GM19397 (cell line): ENCODE data around the gene UTS2B.
"Not testable (repeated sequence)": the region's sequence is repeated elsewhere in the genome, so short reads cannot be mapped to it uniquely, and the experiment has no call there.

Experiments
- ATAC-seq: cut with Tn5 transposase; IDR thresholded peaks from one replicate; pipeline ENCODE4 v1.9.1; 2021; ENCODE audit warnings: mild to moderate bottlenecking, moderate library complexity; ENCODE audit not compliant: unreplicated experiment

Gene UTS2B

DNA sequence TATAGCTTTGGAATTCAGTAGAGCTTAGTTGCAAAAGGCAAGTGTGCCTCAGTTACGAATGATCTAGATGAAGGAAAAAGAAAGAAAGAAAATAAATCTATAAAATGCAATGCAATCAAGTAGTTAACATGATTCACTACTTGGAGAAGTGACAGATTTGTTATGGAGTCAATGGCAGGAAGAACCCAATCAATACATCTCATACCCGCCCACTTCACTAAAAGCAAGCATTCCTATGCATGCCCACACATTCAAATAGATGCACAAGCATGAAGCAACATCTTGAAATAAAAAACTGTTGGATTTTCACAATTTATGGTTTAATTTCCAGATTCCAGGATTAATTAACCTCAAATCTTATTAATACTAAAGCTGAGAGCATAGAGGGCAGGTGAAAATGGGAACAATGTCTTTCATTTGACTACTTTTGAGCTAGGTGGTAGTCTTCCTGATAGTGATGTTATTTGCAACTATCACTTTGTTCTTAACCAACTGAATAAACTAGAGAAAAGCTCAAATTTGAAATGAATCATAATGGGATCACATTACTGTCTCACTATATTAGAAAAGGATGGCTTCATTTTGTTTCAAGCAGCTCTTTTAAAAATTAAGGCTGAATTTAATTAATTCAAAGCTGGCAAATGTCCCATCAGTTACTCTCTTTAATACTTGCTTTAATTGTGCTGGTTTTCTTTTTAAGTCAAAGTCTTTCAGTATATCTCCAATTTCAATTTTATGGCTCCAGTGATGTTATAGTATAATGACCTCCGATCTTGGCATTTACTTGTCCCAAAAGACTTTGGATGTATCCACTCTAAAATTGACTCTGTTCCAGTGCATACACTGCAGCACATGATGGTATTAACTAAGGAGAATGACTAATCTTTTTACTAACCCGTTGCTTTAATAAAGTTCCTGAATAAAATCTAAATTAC, 47.8 kb downstream of the UTS2B start:
- no peak for ATAC-seq

DNA sequence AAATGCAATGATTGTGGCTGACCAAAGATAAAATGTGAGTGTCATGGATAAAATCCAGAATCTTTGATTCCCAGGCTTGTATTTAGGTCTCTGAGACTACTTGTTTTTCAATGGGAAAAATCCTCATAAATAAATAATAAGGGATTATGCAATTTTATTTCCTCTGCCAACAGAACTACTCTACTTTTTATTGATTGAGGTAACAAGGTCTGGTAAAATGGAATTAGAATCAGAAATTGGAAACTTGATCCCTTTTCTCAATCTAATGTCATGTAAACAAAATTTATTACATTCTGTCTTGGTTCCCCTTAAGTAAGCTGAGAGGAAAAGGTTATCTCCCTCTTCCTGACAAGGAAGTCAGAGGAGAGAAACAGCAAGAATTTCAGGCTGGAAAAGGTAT, 49.4 kb downstream of the UTS2B start:
- ATAC-seq = no peak

DNA sequence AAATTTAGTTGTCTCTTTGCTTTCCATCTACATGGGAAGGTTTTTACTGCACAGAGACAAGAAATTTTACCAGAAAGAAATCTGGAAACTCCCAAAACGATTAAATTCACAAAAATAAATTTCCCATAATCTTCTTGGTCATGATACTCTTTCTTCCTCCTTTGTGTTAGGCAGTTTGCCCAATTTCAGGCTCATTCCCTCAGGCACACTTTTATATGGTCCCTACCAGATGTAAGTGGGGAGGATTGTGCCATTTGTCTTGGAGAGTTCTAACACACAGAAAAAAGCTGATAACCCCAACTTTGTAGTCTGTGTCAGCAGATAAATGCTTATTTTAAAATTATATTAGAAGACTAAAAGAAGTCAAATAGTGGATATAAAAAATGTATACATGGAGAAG, 50.2 kb downstream of the UTS2B start:
- no peak for ATAC-seq

DNA sequence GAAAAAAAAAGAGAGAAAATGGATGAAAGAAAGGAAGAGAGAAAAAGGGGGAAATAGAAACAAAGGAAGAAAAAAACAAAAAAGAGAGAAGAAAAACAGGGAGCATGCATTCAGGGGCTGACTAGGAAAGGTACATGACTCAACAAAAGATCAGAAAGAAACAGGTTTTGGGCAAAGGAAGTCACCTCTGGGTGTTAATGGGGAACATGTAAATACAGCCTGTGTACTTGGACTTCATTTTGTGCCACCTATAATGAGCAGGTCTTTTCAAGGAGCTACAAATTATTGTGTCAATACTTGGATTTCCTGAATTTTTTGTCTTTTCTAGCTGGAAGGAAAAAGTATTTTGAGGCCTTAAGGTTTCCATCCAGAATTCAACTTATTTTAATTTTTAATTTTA, 54.6 kb downstream of the UTS2B start:
- ATAC-seq = no peak

DNA sequence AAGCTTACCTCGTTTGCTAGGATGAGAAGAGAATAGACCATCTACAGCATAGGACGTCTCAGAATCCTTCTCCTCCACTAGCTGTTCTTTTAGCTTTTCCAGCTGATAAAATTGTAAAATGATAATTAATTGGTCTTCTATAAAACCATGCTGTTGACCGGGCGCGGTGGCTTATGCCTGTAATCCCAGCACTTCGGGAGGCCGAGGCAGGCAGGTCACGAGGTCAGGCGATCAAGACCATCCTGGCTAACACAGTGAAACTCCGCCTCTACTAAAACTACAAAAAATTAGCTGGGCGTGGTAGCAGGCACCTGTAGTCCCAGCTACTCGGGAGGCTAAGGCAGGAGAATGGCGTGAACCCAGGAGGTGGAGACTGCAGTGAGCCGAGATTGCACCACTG, 55.1 kb downstream of the UTS2B start:
- ATAC-seq = not testable (repeated sequence)

DNA sequence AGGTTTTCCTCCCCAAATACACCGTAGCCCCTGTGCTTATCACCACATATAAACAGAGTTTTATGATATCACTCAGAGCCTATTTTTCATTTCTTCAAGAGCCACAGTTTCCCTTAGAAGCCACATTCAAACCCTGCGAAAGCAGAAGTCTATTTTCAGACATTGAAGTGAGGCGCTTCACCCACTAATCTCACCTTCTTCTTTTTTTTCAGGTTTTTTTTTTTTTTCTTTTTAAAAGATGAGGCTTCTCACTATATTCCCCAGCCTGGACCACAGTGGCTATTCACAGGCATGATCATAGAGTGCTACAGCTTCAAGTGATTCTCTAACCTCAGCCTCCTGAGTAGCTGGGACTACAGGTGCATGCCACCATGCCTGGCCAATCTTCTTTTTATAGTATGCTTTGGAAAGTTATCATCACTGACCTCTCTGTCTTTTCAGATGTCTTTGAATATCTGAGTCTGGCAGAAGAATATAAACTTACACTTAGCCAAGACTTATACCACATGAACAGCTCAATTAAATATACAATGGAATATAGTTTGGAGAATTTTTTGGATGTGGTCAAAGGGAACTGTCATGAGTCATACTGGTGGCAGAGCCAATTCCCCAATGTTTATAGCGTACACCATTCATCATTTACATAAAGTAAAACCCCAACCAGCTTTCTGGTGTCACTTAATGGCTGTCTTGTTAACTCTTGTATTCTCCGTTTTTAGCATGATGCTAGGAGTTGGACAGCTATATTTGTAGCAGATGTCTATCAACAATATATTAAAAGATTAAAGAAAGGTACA, 60.8 kb downstream of the UTS2B start:
- ATAC-seq = peak; percentile 73

DNA sequence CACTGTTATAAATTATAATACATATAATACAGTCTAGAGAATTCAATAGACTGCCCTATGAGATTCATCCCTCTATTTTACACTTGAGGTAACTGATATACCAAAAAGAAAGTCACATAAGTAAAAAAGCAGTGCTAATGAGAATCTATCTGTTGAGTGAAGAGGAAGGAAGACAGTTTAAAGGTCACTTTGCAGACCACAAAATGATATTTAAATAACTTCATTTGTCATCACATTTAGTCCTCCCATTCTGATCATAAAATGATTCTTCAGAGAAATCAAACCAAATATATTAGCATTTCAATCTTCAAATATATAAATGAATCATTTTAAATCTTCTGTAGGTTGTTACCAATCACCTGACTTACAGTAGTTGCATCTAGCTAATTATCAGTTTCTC, 61.6 kb downstream of the UTS2B start:
- ATAC-seq = no peak

DNA sequence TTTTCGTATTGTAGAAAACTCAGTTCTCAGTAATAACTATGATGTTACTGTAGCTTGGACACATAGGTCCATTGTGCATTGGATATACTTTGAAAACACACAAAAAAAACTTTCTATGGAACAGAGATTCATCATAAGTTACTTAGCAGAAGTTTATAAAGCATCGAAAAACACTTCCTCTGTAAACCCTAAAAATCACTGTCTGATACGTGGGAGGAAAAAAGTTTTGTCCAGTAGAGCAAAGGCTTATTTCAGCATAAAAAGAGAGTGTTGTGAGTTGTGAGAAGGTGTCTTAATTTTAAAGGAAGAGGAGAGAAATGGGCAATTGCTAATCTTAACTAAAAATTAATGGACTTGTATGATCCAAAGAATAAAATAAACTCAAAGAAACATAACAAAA, 66.5 kb downstream of the UTS2B start:
- no peak for ATAC-seq

DNA sequence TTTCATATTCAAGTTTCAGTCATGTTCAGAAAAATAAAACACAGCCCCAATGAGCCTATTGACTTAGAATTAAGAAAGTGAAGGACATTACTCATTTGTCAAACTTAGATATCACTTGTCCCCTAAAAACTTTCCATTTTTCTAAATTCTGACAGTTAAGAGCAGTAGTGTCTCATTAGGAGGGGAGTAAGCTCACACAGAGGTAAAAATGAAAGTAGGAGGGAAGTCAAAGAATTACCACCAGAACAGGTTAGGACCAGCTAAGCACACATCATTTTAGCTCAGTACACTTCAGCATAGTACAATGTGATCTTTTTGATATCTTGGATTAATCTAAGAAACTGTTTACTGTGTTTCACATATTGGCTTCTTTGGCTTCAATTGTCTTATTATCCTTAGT, 67.0 kb downstream of the UTS2B start:
- peak; percentile 80 for ATAC-seq

DNA sequence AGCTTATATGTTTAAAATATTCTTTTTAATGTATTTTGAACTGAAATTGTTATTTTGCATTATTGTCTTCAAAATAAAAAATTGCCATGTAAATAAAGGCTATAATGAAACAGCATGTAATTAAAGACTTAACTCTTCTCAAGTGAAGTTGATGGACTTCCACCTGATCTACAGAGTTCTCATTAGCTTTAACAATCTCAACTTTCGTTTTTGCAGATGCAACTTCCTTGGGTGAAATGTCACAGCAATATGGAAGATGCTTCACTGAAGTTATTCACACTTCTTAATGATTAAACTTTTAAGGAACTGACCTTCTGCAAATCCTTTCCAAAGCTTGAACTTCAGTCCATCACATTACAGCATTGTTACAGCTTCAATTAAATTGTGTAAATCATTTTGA, 67.7 kb downstream of the UTS2B start:
- peak; percentile 56 for ATAC-seq

DNA sequence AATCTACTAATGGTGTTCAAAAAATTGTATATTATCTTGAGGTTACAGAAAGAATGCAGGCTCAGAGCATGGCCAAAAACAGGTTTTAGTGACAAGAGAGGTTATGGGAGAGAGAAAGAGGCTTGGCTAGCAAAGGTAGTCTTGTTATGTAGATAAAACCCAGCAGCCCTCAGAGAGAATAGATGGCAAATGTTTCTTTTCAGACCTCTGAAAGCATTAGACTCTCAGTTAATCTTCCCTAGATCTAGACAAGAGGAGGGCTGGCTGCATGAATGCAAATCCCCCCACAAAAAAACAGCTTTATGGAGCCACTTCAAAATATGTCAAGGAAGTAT, 69.1 kb downstream of the UTS2B start:
- ATAC-seq = no peak

DNA sequence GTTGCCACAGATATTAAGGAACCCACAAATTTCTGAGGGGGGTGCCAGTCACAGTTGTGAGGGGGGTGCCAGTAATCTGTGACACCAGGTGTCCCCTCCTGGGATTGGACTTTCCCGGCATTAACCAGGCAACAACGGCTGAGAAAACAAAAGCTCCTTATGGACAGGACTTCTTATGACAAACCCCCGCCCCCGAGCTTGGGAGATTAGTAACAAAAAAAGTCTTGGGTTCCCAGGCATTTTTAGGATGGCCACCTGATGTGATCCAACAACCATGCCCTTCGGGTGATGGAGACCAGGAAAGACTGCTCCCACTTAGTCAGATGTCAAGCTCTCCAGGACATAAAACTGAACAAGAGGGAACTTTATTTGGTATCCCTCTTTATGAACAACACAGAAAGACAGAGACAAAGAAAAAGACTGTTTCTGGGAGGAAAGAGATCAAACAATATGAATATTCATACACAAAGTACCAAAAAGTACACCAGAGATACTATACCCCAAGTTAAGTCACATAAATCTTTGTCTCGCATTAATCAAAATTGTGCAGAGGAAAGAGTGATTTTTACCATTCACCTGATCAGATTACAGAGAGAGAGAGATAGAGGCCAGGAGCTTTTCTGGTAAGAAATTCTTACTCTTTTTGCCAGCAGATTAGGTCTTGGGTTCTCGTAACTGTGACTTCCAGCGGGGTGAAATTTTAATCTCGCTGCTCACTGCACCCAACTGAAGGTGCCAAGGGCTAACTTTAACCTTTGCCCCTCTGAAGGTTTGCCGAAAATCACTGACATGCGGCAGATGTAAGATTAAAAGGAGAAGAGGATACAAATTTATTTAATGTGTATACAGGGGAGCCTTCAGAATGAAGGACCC, 69.7 kb downstream of the UTS2B start:
- ATAC-seq = no peak

DNA sequence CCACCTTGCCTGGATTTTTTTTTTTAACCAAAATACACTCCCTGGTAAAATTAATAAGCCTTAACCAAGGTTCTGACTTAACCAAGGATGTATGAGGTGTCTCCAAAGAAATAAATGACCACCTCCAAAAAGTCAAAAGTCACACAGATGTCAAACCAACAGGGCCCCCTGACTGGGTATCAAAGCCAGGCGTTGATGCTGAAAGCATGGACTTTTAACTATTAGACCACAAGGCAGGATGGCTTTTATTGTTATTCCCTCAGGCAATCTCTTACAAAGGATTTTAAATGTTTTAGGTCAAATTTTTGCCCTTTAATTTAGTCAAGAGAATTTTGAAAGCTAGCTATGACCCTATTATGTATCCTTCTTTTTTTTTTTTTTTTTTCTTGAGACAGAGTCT, 70.8 kb downstream of the UTS2B start:
- ATAC-seq = no peak

DNA sequence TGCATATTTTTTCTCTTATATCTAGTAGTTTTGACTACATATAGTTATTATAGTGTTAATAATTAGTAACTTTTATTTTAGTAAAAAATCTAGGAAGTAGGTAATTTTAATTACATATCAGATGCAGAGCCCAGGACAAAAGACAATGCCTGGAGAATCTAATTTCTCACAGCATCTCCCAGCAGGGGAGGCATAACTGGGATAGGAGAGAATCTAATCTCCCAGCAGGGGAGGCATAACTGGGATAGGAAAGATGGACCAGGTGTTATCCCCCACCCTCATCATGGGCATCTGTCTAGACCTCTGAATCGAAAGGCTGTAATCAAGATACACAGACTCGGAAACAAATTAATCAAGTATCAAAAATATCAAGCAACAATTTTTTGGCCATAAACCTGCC, 73.0 kb downstream of the UTS2B start:
- ATAC-seq = no peak

DNA sequence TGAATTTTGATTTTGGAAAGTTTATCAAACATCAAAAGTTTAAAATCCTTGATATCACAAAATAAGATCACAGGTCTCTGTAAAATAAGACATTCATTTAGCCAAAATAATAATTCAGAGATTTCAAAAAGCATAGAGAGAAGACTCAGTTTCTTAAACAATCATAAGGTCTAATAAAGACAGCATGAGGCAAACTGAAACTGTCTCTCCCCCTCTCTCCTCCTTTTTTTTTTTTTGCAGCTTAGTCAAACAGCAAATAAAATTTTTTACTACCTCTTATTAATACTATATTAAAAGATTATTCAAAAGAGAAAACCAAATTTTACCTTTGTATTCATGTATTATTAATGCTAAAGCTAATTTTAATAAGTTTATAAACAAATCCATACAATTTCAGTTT, 73.9 kb downstream of the UTS2B start:
- no peak for ATAC-seq

DNA sequence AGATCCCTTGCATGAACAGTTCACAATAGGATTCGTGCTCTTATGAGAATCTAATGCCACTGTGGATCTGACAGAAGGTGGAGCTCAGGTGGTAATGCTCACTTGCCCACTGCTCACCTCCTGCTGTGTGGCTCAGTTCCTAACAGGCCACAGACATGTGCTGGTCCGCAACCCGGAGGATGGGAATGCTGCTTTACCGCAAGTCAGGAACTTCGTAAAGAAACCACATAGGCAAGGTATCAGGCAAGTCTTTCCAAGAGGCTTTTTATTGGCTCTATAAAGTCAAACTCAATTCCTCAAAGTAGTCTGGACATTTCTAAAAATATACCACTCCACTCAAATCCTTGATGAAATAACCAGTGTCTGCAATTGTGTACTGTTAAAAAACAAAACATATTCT, 75.2 kb downstream of the UTS2B start:
- ATAC-seq = no peak

DNA sequence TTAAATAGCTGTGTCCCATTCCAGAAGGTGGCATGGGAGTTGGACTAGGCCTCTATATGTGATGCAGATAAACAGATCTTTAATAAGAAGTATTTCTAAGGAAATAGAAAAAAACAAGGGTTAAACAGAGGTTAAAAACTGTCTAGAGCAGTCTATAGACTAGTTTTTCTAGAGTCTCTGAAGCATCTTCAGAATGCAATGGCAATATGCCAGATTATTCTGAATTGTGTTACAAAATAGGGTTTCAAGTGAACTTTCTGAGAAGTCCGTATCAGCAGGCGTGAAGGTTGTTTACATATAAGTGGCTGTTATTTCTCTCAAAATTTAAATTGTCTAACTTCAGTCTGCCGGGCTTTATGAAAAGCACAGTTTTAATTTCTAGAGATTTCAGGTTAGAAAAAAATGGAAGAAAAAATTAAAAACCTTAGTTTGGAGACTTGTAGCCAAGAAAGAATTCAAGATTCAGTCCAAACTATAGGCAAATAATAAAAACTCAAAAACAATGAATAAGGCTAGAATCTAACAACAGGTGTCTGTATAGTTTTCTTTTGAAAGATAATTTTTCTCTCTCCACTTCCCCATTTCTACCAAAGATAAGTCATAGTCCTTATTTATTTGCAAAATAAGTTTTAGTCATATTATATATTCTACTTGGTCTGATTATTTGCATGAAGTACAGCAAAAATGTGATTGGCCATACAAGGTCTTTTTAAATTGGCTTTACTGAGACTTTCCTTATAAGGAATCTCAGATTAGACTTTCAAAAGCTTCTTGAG, 76.0 kb downstream of the UTS2B start:
- no peak for ATAC-seq

DNA sequence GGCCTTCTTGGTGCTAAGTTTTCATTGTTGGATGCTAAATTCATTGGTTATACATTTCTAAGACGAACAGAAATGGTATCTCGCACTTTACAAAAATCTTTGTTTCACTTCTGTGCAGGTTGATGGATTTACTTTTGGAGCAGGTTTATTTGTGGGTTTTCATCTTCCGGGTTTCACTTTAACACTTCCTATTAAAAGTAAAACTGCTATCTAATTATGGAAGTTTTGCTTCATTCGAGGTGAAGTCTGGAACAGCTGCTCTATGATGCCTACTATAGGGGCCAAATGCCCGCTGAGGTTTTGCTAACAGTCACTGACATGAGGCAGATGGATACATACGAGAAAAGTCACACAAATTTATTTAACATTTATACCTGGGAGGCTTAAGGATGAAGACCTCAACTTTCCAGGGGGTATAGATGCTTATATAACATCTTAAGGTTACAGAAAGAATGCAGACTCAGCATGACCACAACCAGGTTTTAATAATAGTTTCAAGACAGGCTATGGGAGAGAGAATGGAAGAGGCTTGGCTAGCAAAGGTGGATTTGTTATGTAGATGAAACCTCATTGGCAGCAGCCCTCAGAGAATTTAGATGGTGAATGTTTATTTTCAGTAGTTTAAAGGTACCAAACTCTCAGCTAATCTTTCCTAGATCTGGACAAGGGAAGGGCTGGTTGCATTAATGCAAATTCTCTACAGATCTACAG, 77.1 kb downstream of the UTS2B start:
- ATAC-seq = peak; percentile 49

DNA sequence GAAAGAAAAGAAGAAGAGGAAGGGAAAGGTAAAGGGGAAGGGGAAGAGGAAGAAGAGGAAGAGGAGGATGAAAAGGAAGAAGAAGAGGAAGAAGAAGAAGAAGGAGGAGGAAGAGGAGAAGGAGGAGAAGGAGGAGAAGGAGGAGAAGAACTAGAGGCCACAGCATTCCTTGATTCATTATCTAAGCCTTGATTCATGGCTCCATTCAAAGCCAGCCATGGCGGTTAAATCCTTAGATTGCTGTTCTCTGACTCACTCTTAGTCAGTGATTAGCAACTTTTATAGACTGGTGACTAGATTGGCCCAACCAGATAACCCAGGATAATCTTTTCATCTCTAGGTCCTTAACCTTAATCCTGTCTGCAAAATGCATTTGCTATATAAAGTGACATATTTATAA, 83.7 kb downstream of the UTS2B start:
- ATAC-seq = no peak

DNA sequence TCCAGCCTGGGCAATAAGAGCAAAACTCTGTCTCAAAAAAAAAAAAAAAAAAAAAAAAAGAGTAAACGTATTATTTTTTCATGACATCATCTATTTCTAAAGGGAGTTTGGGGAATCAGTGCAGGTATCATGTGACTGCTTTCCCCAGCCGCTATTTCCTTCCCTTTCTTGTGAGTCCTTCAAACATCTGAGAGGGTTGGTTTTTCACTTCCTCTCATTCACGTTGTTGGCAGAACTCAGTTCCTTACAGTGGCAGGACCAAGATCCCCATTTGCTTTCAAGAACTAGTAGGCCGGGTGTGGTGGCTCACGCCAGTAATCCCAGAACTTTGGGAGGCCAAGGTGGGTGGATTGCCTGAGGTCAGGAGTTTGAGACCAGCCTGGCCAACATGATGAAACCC, 84.3 kb downstream of the UTS2B start:
- peak; percentile 78 for ATAC-seq
